ENCODE measurements around the gene EMILIN1.

Gene EMILIN1

DNA sequence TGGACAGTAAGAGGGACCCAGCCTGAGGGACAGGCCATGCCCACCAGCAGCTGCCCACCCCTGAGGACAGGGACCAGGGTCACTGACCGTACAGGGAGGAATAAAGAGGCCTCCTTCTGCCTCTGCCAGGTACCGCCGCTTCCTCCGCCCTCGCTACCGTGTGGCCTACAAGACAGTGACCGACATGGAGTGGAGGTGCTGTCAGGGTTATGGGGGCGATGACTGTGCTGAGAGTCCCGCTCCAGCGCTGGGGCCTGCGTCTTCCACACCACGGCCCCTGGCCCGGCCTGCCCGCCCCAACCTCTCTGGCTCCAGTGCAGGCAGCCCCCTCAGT is 2.2 kb downstream of the EMILIN1 start:
- TF ChIP-seq, protein P1, sequence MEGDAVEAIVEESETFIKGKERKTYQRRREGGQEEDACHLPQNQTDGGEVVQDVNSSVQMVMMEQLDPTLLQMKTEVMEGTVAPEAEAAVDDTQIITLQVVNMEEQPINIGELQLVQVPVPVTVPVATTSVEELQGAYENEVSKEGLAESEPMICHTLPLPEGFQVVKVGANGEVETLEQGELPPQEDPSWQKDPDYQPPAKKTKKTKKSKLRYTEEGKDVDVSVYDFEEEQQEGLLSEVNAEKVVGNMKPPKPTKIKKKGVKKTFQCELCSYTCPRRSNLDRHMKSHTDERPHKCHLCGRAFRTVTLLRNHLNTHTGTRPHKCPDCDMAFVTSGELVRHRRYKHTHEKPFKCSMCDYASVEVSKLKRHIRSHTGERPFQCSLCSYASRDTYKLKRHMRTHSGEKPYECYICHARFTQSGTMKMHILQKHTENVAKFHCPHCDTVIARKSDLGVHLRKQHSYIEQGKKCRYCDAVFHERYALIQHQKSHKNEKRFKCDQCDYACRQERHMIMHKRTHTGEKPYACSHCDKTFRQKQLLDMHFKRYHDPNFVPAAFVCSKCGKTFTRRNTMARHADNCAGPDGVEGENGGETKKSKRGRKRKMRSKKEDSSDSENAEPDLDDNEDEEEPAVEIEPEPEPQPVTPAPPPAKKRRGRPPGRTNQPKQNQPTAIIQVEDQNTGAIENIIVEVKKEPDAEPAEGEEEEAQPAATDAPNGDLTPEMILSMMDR (IDR thresholded peaks at IDR 0.05; ENCODE audit: insufficient read depth, low read depth, low read length, missing control alignments), result no peak
- no peak for DNase-seq (ENCODE audit: low read depth)
- no peak overlapping the region for H3K4me3 ChIP-seq (ENCODE audit: low read length)

DNA sequence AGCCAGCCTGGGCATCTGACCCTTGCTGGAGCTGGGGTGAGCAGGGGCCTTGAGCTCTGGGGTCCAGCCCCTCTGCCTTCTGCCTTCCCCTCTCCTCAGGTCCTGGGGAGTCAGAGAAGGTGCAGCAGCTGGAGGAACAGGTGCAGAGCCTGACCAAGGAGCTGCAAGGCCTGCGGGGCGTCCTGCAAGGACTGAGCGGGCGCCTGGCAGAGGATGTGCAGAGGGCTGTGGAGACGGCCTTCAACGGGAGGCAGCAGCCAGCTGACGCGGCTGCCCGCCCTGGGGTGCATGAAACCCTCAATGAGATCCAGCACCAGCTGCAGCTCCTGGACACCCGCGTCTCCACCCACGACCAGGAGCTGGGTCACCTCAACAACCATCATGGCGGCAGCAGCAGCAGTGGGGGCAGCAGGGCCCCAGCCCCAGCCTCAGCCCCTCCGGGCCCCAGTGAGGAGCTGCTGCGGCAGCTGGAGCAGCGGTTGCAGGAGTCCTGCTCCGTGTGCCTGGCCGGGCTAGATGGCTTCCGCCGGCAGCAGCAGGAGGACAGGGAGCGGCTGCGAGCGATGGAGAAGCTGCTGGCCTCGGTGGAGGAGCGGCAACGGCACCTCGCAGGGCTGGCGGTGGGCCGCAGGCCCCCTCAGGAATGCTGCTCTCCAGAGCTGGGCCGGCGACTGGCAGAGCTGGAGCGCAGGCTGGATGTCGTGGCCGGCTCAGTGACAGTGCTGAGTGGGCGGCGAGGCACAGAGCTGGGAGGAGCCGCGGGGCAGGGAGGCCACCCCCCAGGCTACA is 3.8 kb downstream of the EMILIN1 start:
- DNase-seq (ENCODE audit: low read depth), result no peak
- no peak overlapping the region for H3K4me3 ChIP-seq (ENCODE audit: low read length)
- TF ChIP-seq, protein P1 (IDR thresholded peaks at IDR 0.05; ENCODE audit: insufficient read depth, low read depth, low read length, missing control alignments), result no peak

DNA sequence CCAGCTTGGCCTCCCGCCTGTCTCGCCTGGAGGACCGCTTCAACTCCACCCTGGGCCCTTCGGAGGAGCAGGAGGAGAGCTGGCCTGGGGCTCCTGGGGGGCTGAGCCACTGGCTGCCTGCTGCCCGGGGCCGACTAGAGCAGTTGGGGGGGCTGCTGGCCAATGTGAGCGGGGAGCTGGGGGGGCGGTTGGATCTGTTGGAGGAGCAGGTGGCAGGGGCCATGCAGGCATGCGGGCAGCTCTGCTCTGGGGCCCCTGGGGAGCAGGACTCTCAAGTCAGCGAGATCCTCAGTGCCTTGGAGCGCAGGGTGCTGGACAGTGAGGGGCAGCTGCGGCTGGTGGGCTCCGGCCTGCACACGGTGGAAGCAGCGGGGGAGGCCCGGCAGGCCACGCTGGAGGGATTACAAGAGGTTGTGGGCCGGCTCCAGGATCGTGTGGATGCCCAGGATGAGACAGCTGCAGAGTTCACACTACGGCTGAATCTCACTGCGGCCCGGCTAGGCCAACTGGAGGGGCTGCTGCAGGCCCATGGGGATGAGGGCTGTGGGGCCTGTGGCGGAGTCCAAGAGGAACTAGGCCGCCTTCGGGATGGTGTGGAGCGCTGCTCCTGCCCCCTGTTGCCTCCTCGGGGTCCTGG is 4.5 kb downstream of the EMILIN1 start:
- no peak overlapping the region for H3K4me3 ChIP-seq (ENCODE audit: low read length)
- DNase-seq (ENCODE audit: low read depth), result no peak
- TF ChIP-seq, protein P1 (IDR thresholded peaks at IDR 0.05; ENCODE audit: insufficient read depth, low read depth, low read length, missing control alignments), result no peak

DNA sequence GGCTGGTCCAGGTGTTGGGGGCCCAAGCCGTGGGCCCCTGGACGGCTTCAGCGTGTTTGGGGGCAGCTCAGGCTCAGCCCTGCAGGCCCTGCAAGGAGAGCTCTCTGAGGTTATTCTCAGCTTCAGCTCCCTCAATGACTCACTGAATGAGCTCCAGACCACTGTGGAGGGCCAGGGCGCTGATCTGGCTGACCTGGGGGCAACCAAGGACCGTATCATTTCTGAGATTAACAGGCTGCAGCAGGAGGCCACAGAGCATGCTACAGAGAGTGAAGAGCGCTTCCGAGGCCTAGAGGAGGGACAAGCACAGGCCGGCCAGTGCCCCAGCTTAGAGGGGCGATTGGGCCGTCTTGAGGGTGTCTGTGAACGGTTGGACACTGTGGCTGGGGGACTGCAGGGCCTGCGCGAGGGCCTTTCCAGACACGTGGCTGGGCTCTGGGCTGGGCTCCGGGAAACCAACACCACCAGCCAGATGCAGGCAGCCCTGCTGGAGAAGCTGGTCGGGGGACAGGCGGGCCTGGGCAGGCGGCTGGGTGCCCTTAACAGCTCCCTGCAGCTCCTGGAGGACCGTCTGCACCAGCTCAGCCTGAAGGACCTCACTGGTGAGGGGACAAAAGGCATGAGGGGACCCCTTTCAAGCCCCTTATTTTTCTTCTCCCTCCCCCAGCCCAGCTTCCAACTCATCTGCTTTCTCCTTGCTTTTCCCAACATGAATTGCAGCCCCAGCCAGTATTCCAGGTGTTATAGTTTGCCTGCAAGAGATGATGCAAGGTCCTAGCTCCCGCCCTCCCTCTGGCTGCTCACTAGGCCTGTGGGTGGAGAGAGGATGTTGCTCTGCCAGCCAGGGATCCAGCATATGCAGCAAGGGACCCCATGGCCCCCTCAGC is 5.2 kb downstream of the EMILIN1 start:
- TF ChIP-seq, protein P1 (IDR thresholded peaks at IDR 0.05; ENCODE audit: insufficient read depth, low read depth, low read length, missing control alignments), result no peak
- DNase-seq (ENCODE audit: low read depth), result peak; percentile 66
- H3K4me3 ChIP-seq (ENCODE audit: low read length), result no peak overlapping the region

DNA sequence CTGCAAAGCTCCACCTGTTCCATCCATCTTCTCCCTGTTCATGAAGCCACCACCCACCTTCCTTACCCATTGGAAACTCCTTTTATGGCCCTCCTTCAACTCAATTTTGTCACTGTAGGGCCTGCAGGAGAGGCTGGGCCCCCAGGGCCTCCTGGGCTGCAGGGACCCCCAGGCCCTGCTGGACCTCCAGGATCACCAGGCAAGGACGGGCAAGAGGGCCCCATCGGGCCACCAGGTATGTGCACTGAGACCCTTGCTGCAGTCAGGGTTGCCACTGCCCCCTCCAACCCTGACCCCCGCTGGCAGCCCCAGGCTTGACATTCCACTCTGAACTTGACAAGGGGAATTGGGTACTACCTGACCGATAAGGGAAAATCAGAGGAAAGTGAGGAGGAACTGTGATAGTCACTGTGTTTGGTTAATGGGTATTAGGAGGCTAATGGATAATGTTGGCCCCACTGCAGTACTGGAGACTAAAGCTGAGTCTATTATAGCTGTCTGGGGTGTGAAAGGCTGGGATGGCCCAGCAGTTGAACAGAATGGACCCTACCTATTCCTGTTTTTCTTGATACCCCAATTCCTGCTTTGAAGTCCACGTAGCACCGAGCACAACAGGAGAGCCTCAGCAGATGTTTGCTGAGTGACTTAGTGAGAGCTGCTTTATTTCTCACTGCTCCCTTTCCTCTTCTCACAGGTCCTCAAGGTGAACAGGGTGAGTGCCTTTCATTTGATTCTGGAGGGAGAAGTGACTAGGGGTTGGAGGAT is 6.1 kb downstream of the EMILIN1 start:
- DNase-seq (ENCODE audit: low read depth), result no peak
- TF ChIP-seq, protein P1 (IDR thresholded peaks at IDR 0.05; ENCODE audit: insufficient read depth, low read depth, low read length, missing control alignments), result no peak

DNA sequence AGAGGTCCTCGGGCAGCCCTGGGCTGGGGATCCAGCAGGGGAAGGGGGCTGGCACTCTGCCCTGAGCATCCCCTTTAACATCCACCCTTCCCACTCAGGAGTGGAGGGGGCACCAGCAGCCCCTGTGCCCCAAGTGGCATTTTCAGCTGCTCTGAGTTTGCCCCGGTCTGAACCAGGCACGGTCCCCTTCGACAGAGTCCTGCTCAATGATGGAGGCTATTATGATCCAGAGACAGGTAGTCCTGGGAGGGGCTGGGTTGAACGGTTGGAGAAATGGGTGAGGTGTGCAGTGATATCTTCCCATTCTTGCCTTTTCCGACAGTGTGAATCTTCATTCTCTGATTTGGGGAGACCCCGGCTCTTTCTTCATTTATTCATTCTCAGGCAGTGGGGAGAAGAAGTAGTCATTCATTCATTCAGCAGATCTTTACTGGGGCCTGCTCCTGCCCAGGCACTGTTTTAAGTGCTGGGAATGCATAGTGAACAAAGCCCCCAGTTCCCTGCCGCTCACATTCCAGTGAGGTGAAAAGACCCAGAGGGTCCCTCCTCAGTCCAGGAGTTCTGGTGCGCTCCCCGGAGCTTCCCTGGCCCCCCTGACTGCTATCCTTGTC is 6.8 kb downstream of the EMILIN1 start:
- DNase-seq (ENCODE audit: low read depth), result no peak
- H3K4me3 ChIP-seq (ENCODE audit: low read length), result peak overlapping the region; percentile 57
- TF ChIP-seq, protein P1 (IDR thresholded peaks at IDR 0.05; ENCODE audit: insufficient read depth, low read depth, low read length, missing control alignments), result no peak

More for the DNA sequence above, 6.1 kb downstream of the EMILIN1 start:
- no peak overlapping the region for H3K4me3 ChIP-seq (ENCODE audit: low read length)
